ENCODE data around the gene MASTL. TPM values are rescaled to one million over a fixed set of nuclear protein-coding genes. Genes with fewer than 3 reads are reported as not detected.

MASTL gene
- total RNA-seq, 5 donors from 2014 or later (not counting 1 experiment from before 2014, with no cell fraction given), result 4.2 to 21.2 (median 10.4) TPM

GRCh38 chr10:27157150-27157549 lies 2.0 kb downstream of the MASTL start:
- Mint-ChIP-seq H3K36me3 (peaks cover 25% of the 10 kb centered on the region), H3K9me3 (no peaks in the 10 kb centered on the region), H3K4me3 (peak overlapping the region; percentile 96 to 100 (median 99)), H3K27me3 (no peaks in the 10 kb centered on the region), H3K27ac (peak overlapping the region; percentile 79 to 100), H3K4me1 (peaks cover 34 to 47% (median 38%) of the 10 kb centered on the region in 3 donors)
- DNase-seq (no peak), ATAC-seq (replicated peaks in 1 of 4) (no peak)
- Histone ChIP-seq H3K27me3 (replicated peaks in 1 of 2; ENCODE audit: control insufficient read depth in 2 of 2, extremely low read depth in 1 of 2, insufficient read depth in 2 of 2, low read length in 1 of 2) (no peaks in the 10 kb centered on the region), H3K4me1 (ENCODE audit: control insufficient read depth in 1 of 2, extremely low read depth in 1 of 2, insufficient read depth in 2 of 2, low read length in 2 of 2) (peaks cover 12 to 27% of the 10 kb centered on the region in 2 experiments), H3K4me3 (ENCODE audit: control insufficient read depth in 1 of 2, extremely low read depth in 1 of 2, low read length in 1 of 2) (no peak overlapping the region), H3K36me3 (ENCODE audit: control insufficient read depth in 2 of 2, extremely low read depth in 1 of 2, insufficient read depth in 1 of 2, low read length in 1 of 2) (peaks cover 0 to 10% of the 10 kb centered on the region in 2 donors), H3K27ac (ENCODE audit: low read length) (no peak overlapping the region), H3K9me3 (no peaks in the 10 kb centered on the region)
- CTCF ChIA-PET, result interaction anchor here (0.6 to 0.7 kb wide), 3 partner anchors 50 to 145 kb away, joined by 4 to 8 read pairs (median 5); no protein-coding TSS in a partner anchor
- WGBS (ENCODE audit: insufficient coverage), result no CpG with 5 or more reads among the region's 2 CpGs
- POLR2A ChIA-PET, result interaction anchor here in 1 of 2 donors (0.6 to 1.2 kb wide), 2 partner anchors 10 to 86 kb away, joined by 3 to 6 read pairs; no protein-coding TSS in a partner anchor

DNA sequence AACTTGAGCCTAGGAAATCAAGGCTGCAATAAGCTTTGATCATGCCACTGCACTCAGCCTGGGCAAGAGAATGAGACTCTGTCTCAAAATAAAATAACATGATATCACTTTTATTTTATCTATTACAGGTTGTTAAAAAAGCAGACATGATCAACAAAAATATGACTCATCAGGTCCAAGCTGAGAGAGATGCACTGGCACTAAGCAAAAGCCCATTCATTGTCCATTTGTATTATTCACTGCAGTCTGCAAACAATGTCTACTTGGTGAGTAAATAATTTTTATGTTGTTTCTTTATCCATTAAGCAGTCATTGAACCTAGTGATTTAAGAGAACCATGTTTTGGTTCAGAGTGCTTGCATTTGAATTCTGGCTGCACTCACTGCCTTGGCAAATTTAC lies 3.3 kb downstream of the MASTL start:
- no peak overlapping the region for H3K4me3 ChIP-seq (ENCODE audit: control insufficient read depth in 1 of 2, extremely low read depth in 1 of 2, low read length in 1 of 2)
- Mint-ChIP-seq H3K27ac (no peak overlapping the region), H3K4me1 (peaks cover 21 to 34% (median 26%) of the 10 kb centered on the region in 3 donors), H3K9me3 (no peaks in the 10 kb centered on the region), H3K4me3 (no peak overlapping the region), H3K27me3 (no peaks in the 10 kb centered on the region), H3K36me3 (peaks cover 16% of the 10 kb centered on the region)
- H3K4me1 ChIP-seq (ENCODE audit: control insufficient read depth in 1 of 2, extremely low read depth in 1 of 2, insufficient read depth in 2 of 2, low read length in 2 of 2), result peaks cover under 1 to 24% of the 10 kb centered on the region in 2 experiments
- no peaks in the 10 kb centered on the region for H3K9me3 ChIP-seq
- H3K27me3 ChIP-seq (replicated peaks in 1 of 2; ENCODE audit: control insufficient read depth in 2 of 2, extremely low read depth in 1 of 2, insufficient read depth in 2 of 2, low read length in 1 of 2), result no peaks in the 10 kb centered on the region
- CTCF ChIA-PET, result interaction anchor here in 1 of 2 donors (0.6 kb wide), 1 partner anchor 11 kb away, joined by 3 read pairs; no protein-coding TSS in a partner anchor
- POLR2A ChIA-PET, result interaction anchor here in 1 of 2 donors (0.6 kb wide), 1 partner anchor 1520 kb away, joined by 4 read pairs; no protein-coding TSS in a partner anchor
- DNase-seq (no peak), ATAC-seq (replicated peaks in 1 of 4) (no peak)
- peaks cover 0 to 10% of the 10 kb centered on the region in 2 donors for H3K36me3 ChIP-seq (ENCODE audit: control insufficient read depth in 2 of 2, extremely low read depth in 1 of 2, insufficient read depth in 1 of 2, low read length in 1 of 2)
- no peak overlapping the region for H3K27ac ChIP-seq (ENCODE audit: low read length)

- H3K27me3 ChIP-seq (replicated peaks in 1 of 2; ENCODE audit: control insufficient read depth in 2 of 2, extremely low read depth in 1 of 2, insufficient read depth in 2 of 2, low read length in 1 of 2), result no peaks in the 10 kb centered on the region
- ChIA-PET POLR2A (interaction anchor here (0.5 to 0.6 kb wide), 4 partner anchors 15 to 211 kb away, joined by 3 to 10 read pairs (median 4); no protein-coding TSS in a partner anchor), CTCF (interaction anchor here (0.6 to 1.0 kb wide), 3 partner anchors 12 to 611 kb away, joined by 3 read pairs; no protein-coding TSS in a partner anchor)
- H3K9me3 Mint-ChIP-seq, result no peaks in the 10 kb centered on the region
- ATAC-seq (replicated peaks in 1 of 4) (no peak), DNase-seq (no peak)
- H3K36me3 Mint-ChIP-seq, result peaks cover 19% of the 10 kb centered on the region
- peaks cover 4 to 28% of the 10 kb centered on the region in 2 donors for H3K36me3 ChIP-seq (ENCODE audit: control insufficient read depth in 2 of 2, extremely low read depth in 1 of 2, insufficient read depth in 1 of 2, low read length in 1 of 2)
- H3K9me3 ChIP-seq, result no peaks in the 10 kb centered on the region
- no peak overlapping the region for H3K4me3 ChIP-seq (ENCODE audit: control insufficient read depth in 1 of 2, extremely low read depth in 1 of 2, low read length in 1 of 2)
- H3K4me1 Mint-ChIP-seq, result no peaks in the 10 kb centered on the region
- H3K4me3 Mint-ChIP-seq, result no peak overlapping the region
- H3K4me1 ChIP-seq (ENCODE audit: control insufficient read depth in 1 of 2, extremely low read depth in 1 of 2, insufficient read depth in 2 of 2, low read length in 2 of 2), result no peaks in the 10 kb centered on the region
- no CpG with 5 or more reads among the region's 4 CpGs for WGBS (ENCODE audit: insufficient coverage)
- no peaks in the 10 kb centered on the region for H3K27me3 Mint-ChIP-seq
- H3K27ac ChIP-seq (ENCODE audit: low read length), result no peak overlapping the region
- H3K27ac Mint-ChIP-seq, result no peak overlapping the region
These were observed 14.7 kb downstream of the MASTL start for GRCh38 chr10:27169849-27170248.

DNA sequence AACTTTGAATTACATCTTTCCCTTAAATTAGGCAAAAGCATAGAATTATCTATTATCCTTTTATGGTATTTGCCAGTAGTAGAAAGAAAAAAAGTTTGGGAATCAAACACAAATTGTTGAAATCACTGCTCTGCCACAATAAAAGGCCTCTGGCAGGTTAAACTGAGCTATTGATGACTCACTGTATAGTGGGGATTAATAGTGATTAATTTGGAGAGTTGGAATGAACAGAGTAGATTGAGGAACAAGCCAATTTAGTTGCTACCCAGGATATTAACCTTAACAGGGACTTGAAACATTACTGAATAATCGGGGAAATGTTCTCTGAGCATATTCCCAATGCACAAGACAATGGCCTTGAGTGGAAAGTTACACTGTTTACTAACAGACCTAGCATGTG lies 33.1 kb downstream of the MASTL start:
- H3K4me3 Mint-ChIP-seq, result no peak overlapping the region
- CTCF ChIA-PET, result no interaction called here
- Histone ChIP-seq H3K4me1 (ENCODE audit: control insufficient read depth in 1 of 2, extremely low read depth in 1 of 2, insufficient read depth in 2 of 2, low read length in 2 of 2) (no peaks in the 10 kb centered on the region), H3K9me3 (no peaks in the 10 kb centered on the region), H3K27ac (ENCODE audit: low read length) (no peak overlapping the region), H3K27me3 (replicated peaks in 1 of 2; ENCODE audit: control insufficient read depth in 2 of 2, extremely low read depth in 1 of 2, insufficient read depth in 2 of 2, low read length in 1 of 2) (no peaks in the 10 kb centered on the region), H3K4me3 (ENCODE audit: control insufficient read depth in 1 of 2, extremely low read depth in 1 of 2, low read length in 1 of 2) (no peak overlapping the region), H3K36me3 (ENCODE audit: control insufficient read depth in 2 of 2, extremely low read depth in 1 of 2, insufficient read depth in 1 of 2, low read length in 1 of 2) (peaks cover 4 to 8% of the 10 kb centered on the region in 2 donors)
- DNase-seq (no peak), ATAC-seq (replicated peaks in 1 of 4) (no peak)
- 100% methylated on average over 1 of the region's 1 CpG for WGBS (ENCODE audit: insufficient coverage)
- no peak overlapping the region for H3K27ac Mint-ChIP-seq
- POLR2A ChIA-PET, result interaction anchor here in 1 of 2 donors (0.6 to 0.7 kb wide), 2 partner anchors 19 to 34 kb away, joined by 3 to 4 read pairs; partner anchors contain the start of gene YME1L1
- peaks cover 14% of the 10 kb centered on the region for H3K36me3 Mint-ChIP-seq
- no peaks in the 10 kb centered on the region for H3K4me1 Mint-ChIP-seq
- no peaks in the 10 kb centered on the region for H3K9me3 Mint-ChIP-seq
- H3K27me3 Mint-ChIP-seq, result no peaks in the 10 kb centered on the region

DNA sequence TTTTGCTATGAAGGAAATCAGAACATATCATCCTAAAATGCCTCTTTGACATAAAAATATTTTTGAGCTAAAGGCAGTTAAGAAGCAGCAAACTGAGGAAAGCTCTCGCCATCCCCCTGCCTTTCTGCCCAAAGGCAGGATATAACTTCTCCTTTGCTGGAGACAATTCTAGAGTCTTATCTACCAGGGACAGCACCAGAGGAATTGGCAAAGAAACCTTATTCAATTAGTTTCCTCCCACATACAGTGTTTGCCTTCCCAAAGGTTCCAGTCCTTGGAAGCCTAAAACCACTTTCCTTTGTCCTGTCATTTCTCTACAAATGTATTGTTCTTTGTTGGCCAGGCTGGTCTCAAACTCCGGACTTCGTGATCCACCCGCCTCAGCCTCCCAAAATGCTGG lies 33.7 kb downstream of the MASTL start:
- Histone ChIP-seq H3K27ac (ENCODE audit: low read length) (no peak overlapping the region), H3K27me3 (replicated peaks in 1 of 2; ENCODE audit: control insufficient read depth in 2 of 2, extremely low read depth in 1 of 2, insufficient read depth in 2 of 2, low read length in 1 of 2) (no peaks in the 10 kb centered on the region), H3K9me3 (no peaks in the 10 kb centered on the region), H3K36me3 (ENCODE audit: control insufficient read depth in 2 of 2, extremely low read depth in 1 of 2, insufficient read depth in 1 of 2, low read length in 1 of 2) (peaks cover 3 to 8% of the 10 kb centered on the region in 2 donors), H3K4me1 (ENCODE audit: control insufficient read depth in 1 of 2, extremely low read depth in 1 of 2, insufficient read depth in 2 of 2, low read length in 2 of 2) (no peaks in the 10 kb centered on the region), H3K4me3 (ENCODE audit: control insufficient read depth in 1 of 2, extremely low read depth in 1 of 2, low read length in 1 of 2) (no peak overlapping the region)
- Mint-ChIP-seq H3K4me1 (no peaks in the 10 kb centered on the region), H3K9me3 (no peaks in the 10 kb centered on the region), H3K4me3 (no peak overlapping the region), H3K27me3 (no peaks in the 10 kb centered on the region), H3K36me3 (peaks cover 13% of the 10 kb centered on the region), H3K27ac (no peak overlapping the region)
- WGBS (ENCODE audit: insufficient coverage), result 80% methylated on average over 1 of the region's 4 CpGs
- no peak for DNase-seq
- POLR2A ChIA-PET, result interaction anchor here in 1 of 2 donors (0.6 kb wide), 1 partner anchor 35 kb away, joined by 4 read pairs; the partner anchor contains the start of gene YME1L1
- no peak for ATAC-seq (replicated peaks in 1 of 4)
- CTCF ChIA-PET, result no interaction called here

DNA sequence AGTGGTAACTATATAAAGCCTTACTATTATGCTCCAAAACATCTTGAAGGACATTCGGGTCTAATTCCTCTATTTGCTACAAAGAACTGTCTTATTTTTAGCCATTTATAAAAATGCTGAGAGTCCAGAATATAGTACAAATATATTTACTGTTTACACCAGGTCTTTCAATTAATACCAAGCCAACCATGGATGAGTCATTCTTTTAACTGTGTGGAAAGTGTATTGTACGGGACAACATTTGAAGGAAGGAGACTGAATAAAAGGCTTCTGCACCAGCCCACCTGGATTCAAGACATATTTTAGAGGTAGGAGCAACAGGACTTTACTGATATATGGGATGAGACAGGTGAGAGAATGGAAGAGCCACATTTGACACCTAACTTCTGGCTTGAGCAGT lies 35.4 kb downstream of the MASTL start:
- peaks cover 0 to 3% of the 10 kb centered on the region in 2 donors for H3K36me3 ChIP-seq (ENCODE audit: control insufficient read depth in 2 of 2, extremely low read depth in 1 of 2, insufficient read depth in 1 of 2, low read length in 1 of 2)
- Mint-ChIP-seq H3K36me3 (peaks cover 3% of the 10 kb centered on the region), H3K4me1 (no peaks in the 10 kb centered on the region), H3K4me3 (no peak overlapping the region), H3K27ac (no peak overlapping the region), H3K9me3 (no peaks in the 10 kb centered on the region), H3K27me3 (no peaks in the 10 kb centered on the region)
- no peak for ATAC-seq (replicated peaks in 1 of 4)
- no peaks in the 10 kb centered on the region for H3K27me3 ChIP-seq (replicated peaks in 1 of 2; ENCODE audit: control insufficient read depth in 2 of 2, extremely low read depth in 1 of 2, insufficient read depth in 2 of 2, low read length in 1 of 2)
- no peaks in the 10 kb centered on the region for H3K9me3 ChIP-seq
- DNase-seq, result no peak
- H3K27ac ChIP-seq (ENCODE audit: low read length), result no peak overlapping the region
- 60% methylated on average over 1 of the region's 2 CpGs for WGBS (ENCODE audit: insufficient coverage)
- CTCF ChIA-PET, result no interaction called here
- no peak overlapping the region for H3K4me3 ChIP-seq (ENCODE audit: control insufficient read depth in 1 of 2, extremely low read depth in 1 of 2, low read length in 1 of 2)
- no peaks in the 10 kb centered on the region for H3K4me1 ChIP-seq (ENCODE audit: control insufficient read depth in 1 of 2, extremely low read depth in 1 of 2, insufficient read depth in 2 of 2, low read length in 2 of 2)
- POLR2A ChIA-PET, result no interaction called here
